Measurements from ENCODE around the gene PGD.
"Not testable (repeated sequence)": the region's sequence is repeated elsewhere in the genome, so short reads cannot be mapped to it uniquely, and the experiment has no call there.

The PGD gene

GRCh38 chr1:10440305-10440704, 41.4 kb downstream of the PGD start:
- no peak for DNase-seq

- peak; percentile 14 for DNase-seq
Measured at GRCh38 chr1:10440794-10441193, 41.9 kb downstream of the PGD start.

GRCh38 chr1:10444248-10444647, 45.4 kb downstream of the PGD start:
- no peak for DNase-seq

GRCh38 chr1:10444795-10445397, 46.0 kb downstream of the PGD start:
- DNase-seq, result no peak

GRCh38 chr1:10446790-10447422, 48.0 kb downstream of the PGD start:
- no peak for DNase-seq

GRCh38 chr1:10449751-10450150, 50.9 kb downstream of the PGD start, which contains the start of gene CORT:
Gene CORT (plus strand): TSS chr1:10450031. CDS start chr1:10450224, 193 bp downstream.
- no peak for DNase-seq

- DNase-seq, result no peak
Measured at GRCh38 chr1:10450156-10450814, 51.4 kb downstream of the PGD start.

GRCh38 chr1:10450836-10451235, 52.0 kb downstream of the PGD start:
- DNase-seq, result no peak

- no peak for DNase-seq
Measured at GRCh38 chr1:10451287-10451686, 52.4 kb downstream of the PGD start.

GRCh38 chr1:10456048-10456447, 57.2 kb downstream of the PGD start:
- peak; percentile 18 for DNase-seq

- DNase-seq, result peak; percentile 78
Measured at GRCh38 chr1:10456661-10457060, 57.8 kb downstream of the PGD start.

GRCh38 chr1:10457462-10457861, 58.6 kb downstream of the PGD start:
- DNase-seq, result not testable (repeated sequence)

- peak; percentile 10 for DNase-seq
Measured at GRCh38 chr1:10457875-10458274, 59.0 kb downstream of the PGD start.

- DNase-seq, result peak; percentile 71
Measured at GRCh38 chr1:10459184-10459583, 60.3 kb downstream of the PGD start.

- no peak for DNase-seq
Measured at GRCh38 chr1:10467078-10467477, 68.2 kb downstream of the PGD start.

- no peak for DNase-seq
Measured at GRCh38 chr1:10470043-10470442, 71.2 kb downstream of the PGD start.
